NT2/D1 (cell line): ENCODE measurements around the gene CNIH2.

Experiments
- DNase-seq: peaks from one replicate; pipeline ENCODE4 v3.0.0-alpha.2; 2011; ENCODE audit warnings: low read depth, low spot score
- H3K27me3 ChIP-seq: 2 replicates; pipeline ENCODE4 v1.6.0; 2011; ENCODE audit warnings: mild to moderate bottlenecking; ENCODE audit not compliant: insufficient read length, insufficient read depth
- H3K36me3 ChIP-seq: 2 replicates; pipeline ENCODE4 v1.6.1; 2011; ENCODE audit warnings: mild to moderate bottlenecking, low read length, mixed read lengths; ENCODE audit not compliant: insufficient read depth, insufficient read length
- H3K4me1 ChIP-seq: 2 replicates; pipeline ENCODE4 v1.5.1; 2011; ENCODE audit not compliant: insufficient read depth, insufficient read length
- H3K4me3 ChIP-seq: 2 replicates; pipeline ENCODE4 v1.5.1; 2011; ENCODE audit warnings: low read depth; ENCODE audit not compliant: insufficient read length
- H3K9ac ChIP-seq: 2 replicates; pipeline ENCODE4 v1.6.0; 2011; ENCODE audit warnings: low read depth; ENCODE audit not compliant: insufficient read length
- H3K9me3 ChIP-seq: 2 replicates; pipeline ENCODE4 v1.5.1; 2011; ENCODE audit warnings: mild to moderate bottlenecking, low read length; ENCODE audit not compliant: insufficient read depth
- SUZ12 ChIP-seq: IDR thresholded peaks from 2 replicates; pipeline ENCODE4 v1.6.1; 2011; ENCODE audit not compliant: insufficient read length, insufficient read depth; ENCODE audit errors: extremely low read depth
- YY1 ChIP-seq: IDR thresholded peaks from 2 replicates; pipeline ENCODE4 v1.6.1; 2011; ENCODE audit not compliant: insufficient read length, insufficient read depth
- ZNF274 ChIP-seq: IDR thresholded peaks from 2 replicates; pipeline ENCODE4 v1.6.1; 2011; ENCODE audit warnings: mild to moderate bottlenecking, low read depth, low read length

CNIH2 gene

DNA sequence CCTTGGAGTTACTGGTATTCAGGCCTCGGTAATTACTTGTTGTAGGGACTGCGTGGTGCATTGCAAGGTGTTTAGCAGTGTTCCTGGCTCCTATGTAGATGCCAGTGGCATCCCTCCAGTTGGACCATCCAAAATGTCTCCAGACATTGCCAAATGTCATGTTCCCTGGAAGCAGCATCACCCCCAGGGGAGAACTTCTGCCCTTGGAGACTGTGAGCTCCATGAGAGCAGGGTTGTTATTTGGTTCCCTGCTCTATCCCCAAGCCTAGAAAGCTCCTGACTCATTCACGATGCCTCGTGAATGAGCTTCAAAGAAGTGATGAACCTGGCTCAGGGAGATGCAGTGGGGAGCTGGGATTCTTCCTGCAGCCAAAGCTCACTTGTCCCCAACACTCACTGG is 43.6 kb downstream of the CNIH2 start:
- Histone ChIP-seq H3K4me1 (peaks cover 41% of the 10 kb centered on the region), H3K27me3 (peaks cover 3% of the 10 kb centered on the region)
- no peak for DNase-seq

DNA sequence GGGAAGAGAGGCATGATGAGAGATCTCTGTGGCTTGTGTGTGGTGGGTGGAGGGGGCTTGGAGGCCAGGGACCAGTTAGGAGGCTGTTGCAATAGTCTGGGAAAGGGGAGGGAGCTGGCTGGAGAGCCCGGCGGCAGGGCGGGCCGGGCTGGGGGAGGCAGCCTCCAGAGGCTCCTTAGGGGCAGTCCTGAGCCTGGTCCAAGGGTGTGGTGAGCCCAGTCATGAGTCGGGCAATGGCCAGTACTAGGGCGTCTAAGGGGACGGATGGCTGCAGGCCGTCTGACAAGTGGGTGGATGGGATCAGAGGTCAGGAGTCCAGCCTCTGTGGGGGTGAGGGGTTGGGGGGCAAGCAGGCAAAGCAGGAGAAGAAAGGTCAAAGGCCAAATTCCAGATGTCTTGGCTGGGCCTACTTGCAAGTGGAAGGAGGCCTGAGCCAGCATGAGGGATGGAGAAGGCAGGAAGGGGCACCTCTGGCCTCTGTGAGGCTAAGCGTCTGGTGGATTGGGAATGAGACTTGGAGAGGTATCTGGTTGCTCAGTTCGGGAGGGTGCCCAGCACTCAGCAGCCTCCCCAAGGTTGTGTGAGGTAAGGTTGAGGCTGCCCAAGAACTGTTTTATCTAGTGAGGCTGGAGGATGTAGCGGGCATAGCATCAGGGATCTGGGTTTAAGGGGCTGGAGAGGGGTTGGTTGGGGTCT is 44.9 kb downstream of the CNIH2 start:
- Histone ChIP-seq H3K9ac (no peak overlapping the region), H3K36me3 (no peaks in the 10 kb centered on the region), H3K4me1 (peaks cover 45% of the 10 kb centered on the region), H3K27me3 (no peaks in the 10 kb centered on the region), H3K9me3 (peaks cover 11% of the 10 kb centered on the region; the same call in 1 of the 2 replicates), H3K4me3 (no peak overlapping the region)
- DNase-seq, result no peak
- TF ChIP-seq SUZ12 (no peak), ZNF274 (no peak), YY1 (no peak)

More for the DNA sequence above, 43.6 kb downstream of the CNIH2 start:
- H3K36me3 ChIP-seq, result no peaks in the 10 kb centered on the region
- peaks cover 11% of the 10 kb centered on the region; the same call in 1 of the 2 replicates for H3K9me3 ChIP-seq
- H3K9ac ChIP-seq, result no peak overlapping the region
- no peak overlapping the region for H3K4me3 ChIP-seq
- TF ChIP-seq SUZ12, result no peak
- no peak for TF ChIP-seq ZNF274
- TF ChIP-seq YY1, result no peak

DNA sequence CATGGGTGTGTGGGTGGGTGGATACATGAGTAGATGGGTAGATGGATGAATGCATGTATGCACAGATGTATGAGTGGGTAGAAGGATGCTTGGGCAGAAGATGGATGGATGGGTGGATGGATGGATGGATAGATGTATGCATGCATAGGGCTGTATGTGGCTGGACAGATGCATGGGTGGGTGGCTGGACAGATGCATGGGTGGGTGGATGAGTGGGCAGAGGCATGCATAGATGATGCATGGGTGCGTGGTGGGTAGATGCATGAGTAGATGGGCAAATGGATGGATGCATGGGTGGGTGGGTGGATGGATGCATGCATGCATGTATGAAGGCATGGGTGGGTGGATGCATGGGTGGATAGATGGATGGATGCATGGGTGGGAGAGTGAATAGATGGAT is 45.7 kb downstream of the CNIH2 start:
- H3K4me3 ChIP-seq, result no peak overlapping the region
- peaks cover 10% of the 10 kb centered on the region; the same call in 1 of the 2 replicates for H3K9me3 ChIP-seq
- H3K27me3 ChIP-seq, result no peaks in the 10 kb centered on the region
- no peak overlapping the region for H3K9ac ChIP-seq
- TF ChIP-seq ZNF274, result no peak
- TF ChIP-seq YY1, result no peak
- H3K4me1 ChIP-seq, result peaks cover 41% of the 10 kb centered on the region
- DNase-seq, result no peak
- no peaks in the 10 kb centered on the region for H3K36me3 ChIP-seq

DNA sequence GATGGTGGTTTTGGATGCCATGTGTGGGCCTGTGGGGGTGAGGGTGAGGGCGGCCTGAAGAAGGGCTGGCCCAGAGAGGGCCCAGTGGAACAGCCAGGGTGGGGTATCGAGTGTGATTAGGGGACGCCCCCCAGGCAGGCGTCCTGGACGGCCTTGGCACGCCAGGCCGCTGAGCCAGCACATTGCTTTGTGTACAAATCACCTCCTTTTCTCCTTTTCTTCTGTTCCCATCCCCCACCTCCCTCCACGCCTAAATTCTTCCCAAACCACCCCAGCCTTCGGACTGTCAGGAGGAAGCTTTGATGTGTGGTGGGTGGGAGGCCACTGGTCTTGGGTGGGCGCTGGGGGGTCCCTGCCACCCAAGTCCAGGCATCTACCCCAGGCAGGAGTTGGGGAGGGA is 46.7 kb downstream of the CNIH2 start:
- H3K4me3 ChIP-seq, result no peak overlapping the region
- DNase-seq, result no peak
- no peaks in the 10 kb centered on the region for H3K9me3 ChIP-seq
- H3K36me3 ChIP-seq, result no peaks in the 10 kb centered on the region
- H3K9ac ChIP-seq, result peak overlapping the region; percentile 61
- peaks cover 37% of the 10 kb centered on the region for H3K4me1 ChIP-seq
- H3K27me3 ChIP-seq, result no peaks in the 10 kb centered on the region
- TF ChIP-seq YY1 (no peak), ZNF274 (no peak), SUZ12 (no peak)

DNA sequence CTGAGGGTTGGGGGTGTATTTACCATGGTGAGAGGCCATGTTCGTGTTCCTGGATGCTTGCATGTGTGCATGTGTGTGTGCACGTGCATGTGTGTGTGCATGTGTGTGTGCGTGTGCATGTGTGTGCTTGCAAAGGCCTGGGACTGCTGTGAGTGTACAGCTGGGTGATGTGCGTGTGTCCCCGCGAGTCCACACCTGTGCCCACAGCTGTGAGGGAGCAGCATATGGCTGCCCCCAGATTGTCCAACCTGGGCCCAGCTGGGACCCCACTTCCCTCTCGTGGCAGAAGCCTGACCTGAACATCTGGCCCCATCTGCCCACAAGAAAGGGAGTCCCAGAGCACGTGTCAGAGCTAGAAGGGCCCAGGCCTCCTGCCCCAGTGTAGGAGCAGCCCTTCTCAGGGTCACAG is 47.3 kb downstream of the CNIH2 start:
- no peak for DNase-seq
- Histone ChIP-seq H3K36me3 (no peaks in the 10 kb centered on the region), H3K27me3 (no peaks in the 10 kb centered on the region), H3K4me3 (no peak overlapping the region), H3K4me1 (peaks cover 37% of the 10 kb centered on the region), H3K9me3 (no peaks in the 10 kb centered on the region), H3K9ac (peak overlapping the region; percentile 61)
- TF ChIP-seq ZNF274 (no peak), SUZ12 (no peak), YY1 (no peak)

DNA sequence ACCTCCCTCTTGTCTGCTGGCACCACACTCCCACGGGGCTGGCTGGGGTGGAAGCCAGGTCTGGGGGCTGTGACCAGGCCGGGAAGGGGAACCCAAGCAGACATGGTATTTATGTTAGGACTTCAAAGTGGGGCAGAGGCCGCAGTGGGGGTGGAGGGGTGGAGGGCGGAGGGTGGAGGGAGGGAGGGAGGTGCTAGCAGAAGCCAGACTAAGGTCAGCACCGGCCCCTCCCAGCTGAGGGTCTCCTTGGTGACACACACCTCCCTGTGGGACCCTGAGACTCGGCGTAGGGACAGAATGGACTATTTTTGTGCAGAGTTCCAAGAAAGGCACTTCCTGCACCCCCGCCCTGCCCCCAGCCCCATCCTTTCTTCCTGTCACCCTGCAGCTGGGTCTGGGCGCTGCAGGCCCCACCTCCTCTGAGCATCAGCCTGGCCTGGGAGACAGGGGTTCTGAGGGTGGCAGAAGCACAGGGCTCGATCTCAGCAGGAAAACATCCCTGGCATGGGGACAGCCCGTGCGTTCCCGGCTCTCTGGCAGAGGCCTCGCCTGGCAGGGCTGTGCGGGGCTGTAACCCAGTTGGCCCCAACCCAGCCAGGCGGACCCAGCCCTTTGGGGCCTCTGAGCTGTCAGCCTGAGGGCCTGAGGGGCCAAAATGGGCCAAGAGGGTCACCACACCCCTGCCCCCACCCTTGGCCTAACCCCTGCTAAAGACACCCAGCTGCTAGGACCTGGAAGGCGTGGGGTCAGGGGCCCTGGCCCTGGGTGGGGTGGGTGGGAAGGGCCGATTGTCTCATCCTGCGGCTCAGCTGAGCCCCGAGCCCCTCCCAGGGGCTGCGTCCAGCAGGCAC is 48.5 kb downstream of the CNIH2 start:
- TF ChIP-seq YY1 (no peak), SUZ12 (no peak), ZNF274 (no peak)
- H3K9ac ChIP-seq, result peak overlapping the region; percentile 53
- peaks cover 7% of the 10 kb centered on the region for H3K36me3 ChIP-seq
- H3K4me3 ChIP-seq, result no peak overlapping the region
- no peaks in the 10 kb centered on the region for H3K27me3 ChIP-seq
- no peaks in the 10 kb centered on the region for H3K9me3 ChIP-seq
- H3K4me1 ChIP-seq, result peaks cover 37% of the 10 kb centered on the region
- no peak for DNase-seq
